HCT116 (cell line): ENCODE data around the gene PLCD3. TPM values are rescaled to one million over a fixed set of nuclear protein-coding genes. Genes with fewer than 3 reads are reported as not detected.

Experiments used
- ATAC-seq: fragments of 200-7000 bp; cut with Tn5 transposase; 2 replicates; pipeline ENCODE4 v1.9.1; 2020; ENCODE audit warnings: mild to moderate bottlenecking, moderate library complexity
- BruUV-seq: library from RNA; stranded (reverse); fragments of 400-500 nt; replicated peaks from 2 replicates; lab custom pipeline; 2021; lab: Mats Ljungman, UMichigan
- CTCF ChIA-PET: fragments of 300-600 bp; sonication (Branson Sonifier 250); formaldehyde crosslinking; loops from one replicate; lab custom pipeline; 2021; ENCODE audit warnings: antibody characterized with exemption; lab: Charles Lee
- POLR2A ChIA-PET: fragments of 300-600, 350-600 bp; sonication (Branson Sonifier 250); formaldehyde crosslinking; loops from one replicate; lab custom pipeline; 2021; ENCODE audit warnings: antibody characterized with exemption; lab: Charles Lee
- RAD21 ChIA-PET, 2 experiments: fragments of 300-600 bp; sonication (Branson Sonifier 250); formaldehyde crosslinking; loops; one replicate each; lab custom pipeline; 2023; ENCODE audit warnings: low total read pairs in 2 of 2; ENCODE audit not compliant: uncharacterized antibody in 2 of 2, unreplicated experiment in 2 of 2, low non-redundant PET in 1 of 2; lab: Charles Lee
- DNase-seq: peaks from one replicate; pipeline ENCODE4 v3.0.0-alpha.2; 2010; ENCODE audit warnings: low read depth, low spot score
- H2AFZ ChIP-seq: fragments of 200-600 bp; shearing (Covaris generic), sonication (generic); 2 replicates; pipeline ENCODE4 v1.6.1; 2017; ENCODE audit warnings: low read depth, mixed run types, mixed read lengths, antibody characterized with exemption, low read length; ENCODE audit not compliant: poor library complexity, severe bottlenecking
- H3K27ac ChIP-seq: 2 replicates; pipeline ENCODE4 v1.5.1; 2012; ENCODE audit warnings: low read depth, low read length
- H3K27me3 ChIP-seq: fragments of 200-600 bp; sonication (generic); 2 replicates; pipeline ENCODE4 v1.6.1; 2016; ENCODE audit warnings: mixed run types, low read length, mixed read lengths; ENCODE audit not compliant: insufficient read depth
- H3K36me3 ChIP-seq, 2 experiments: fragments of 200-500 bp in 1 of 2; fragments of 200-600 bp in 1 of 2; sonication (Bioruptor generic) in 1 of 2; sonication (generic) in 1 of 2; 2 replicates each; pipeline versions ENCODE4 v1.5.1 to v1.6.1; 2014 to 2016; ENCODE audit warnings: low read length in 2 of 2, inconsistent platforms in 1 of 2, mixed read lengths in 1 of 2, mixed run types in 1 of 2; ENCODE audit not compliant: insufficient read depth in 2 of 2, control insufficient read depth in 1 of 2
- H3K4me1 ChIP-seq, 2 experiments: fragments of 200-600 bp in 1 of 2; sonication (generic) in 1 of 2; 2 replicates each; pipeline versions ENCODE4 v1.5.1 to v1.6.1; 2012 to 2017; ENCODE audit warnings: low read length in 2 of 2, inconsistent platforms in 1 of 2, mild to moderate bottlenecking in 1 of 2, mixed read lengths in 1 of 2, mixed run types in 1 of 2, moderate library complexity in 1 of 2; ENCODE audit not compliant: insufficient read depth in 2 of 2, control insufficient read depth in 1 of 2
- H3K4me2 ChIP-seq: fragments of 200-600 bp; sonication (generic); 2 replicates; pipeline ENCODE4 v1.6.1; 2017; ENCODE audit warnings: mixed run types, low read length, mixed read lengths
- H3K4me3 ChIP-seq, 2 experiments: fragments of 200-600 bp in 1 of 2; sonication (generic) in 1 of 2; replicated peaks in 1 of 2; 2 replicates each; pipeline ENCODE4 v1.5.1; 2011 to 2016; ENCODE audit warnings: low read length in 2 of 2, control low read depth in 1 of 2, low read depth in 1 of 2, mild to moderate bottlenecking in 1 of 2, mixed read lengths in 1 of 2, mixed run types in 1 of 2
- H3K79me2 ChIP-seq: fragments of 200-600 bp; sonication (generic); 2 replicates; pipeline ENCODE4 v1.6.1; 2017; ENCODE audit warnings: mild to moderate bottlenecking, mixed run types, low read length, moderate library complexity, mixed read lengths; ENCODE audit not compliant: insufficient read depth
- H3K9ac ChIP-seq: fragments of 200-600 bp; sonication (generic); 2 replicates; pipeline ENCODE4 v1.6.1; 2016; ENCODE audit warnings: low read length, mixed read lengths
- H3K9me2 ChIP-seq: fragments of 200-600 bp; sonication (generic), shearing (Covaris generic); 2 replicates; pipeline ENCODE4 v1.6.1; 2017; ENCODE audit warnings: mixed run types, mild to moderate bottlenecking, moderate library complexity; ENCODE audit not compliant: insufficient read depth
- H3K9me3 ChIP-seq, 2 experiments: fragments of 200-500 bp in 1 of 2; fragments of 200-600 bp in 1 of 2; sonication (Bioruptor generic) in 1 of 2; sonication (generic) in 1 of 2; 2 replicates each; pipeline ENCODE4 v1.6.1; 2014 to 2017; ENCODE audit warnings: low read length in 2 of 2, mixed read lengths in 2 of 2, inconsistent platforms in 1 of 2, low read depth in 1 of 2, mild to moderate bottlenecking in 1 of 2, mixed run types in 1 of 2, moderate library complexity in 1 of 2; ENCODE audit not compliant: control insufficient read depth in 1 of 2, insufficient read depth in 1 of 2
- H4K20me1 ChIP-seq: fragments of 200-600 bp; sonication (generic), shearing (Covaris generic); 2 replicates; pipeline ENCODE4 v1.6.1; 2017; ENCODE audit warnings: mixed run types, mild to moderate bottlenecking, moderate library complexity; ENCODE audit not compliant: insufficient read depth
- ATF3 ChIP-seq: IDR thresholded peaks from 2 replicates; pipeline ENCODE4 v1.6.1; 2012
- CBX3 ChIP-seq: IDR thresholded peaks from 2 replicates; pipeline ENCODE4 v1.6.1; 2012; ENCODE audit warnings: low read depth
- CEBPB ChIP-seq: IDR thresholded peaks from 2 replicates; pipeline ENCODE4 v1.6.1; 2012; ENCODE audit warnings: low read depth
- EZH2 ChIP-seq: fragments of 200-600 bp; sonication (generic); IDR thresholded peaks from 2 replicates; pipeline ENCODE4 v1.6.1; 2017; ENCODE audit warnings: antibody characterized with exemption, mixed run types
- MAX ChIP-seq: IDR thresholded peaks from 2 replicates; pipeline ENCODE4 v1.6.1; 2012
- POLR2A ChIP-seq: IDR thresholded peaks from 2 replicates; pipeline ENCODE4 v1.7.0; 2011; ENCODE audit warnings: borderline replicate concordance; ENCODE audit not compliant: insufficient read depth, insufficient read length; ENCODE audit errors: extremely low read depth
- SP1 ChIP-seq: IDR thresholded peaks from 2 replicates; pipeline ENCODE4 v1.6.1; 2012; ENCODE audit warnings: low read depth
- TCF7L2 ChIP-seq: IDR thresholded peaks from 2 replicates; pipeline ENCODE4 v1.7.0; 2011; ENCODE audit warnings: borderline replicate concordance, inconsistent platforms; ENCODE audit not compliant: insufficient read depth, insufficient read length; ENCODE audit errors: extremely low read depth
- YY1 ChIP-seq: IDR thresholded peaks from 2 replicates; pipeline ENCODE4 v1.6.1; 2011; ENCODE audit warnings: low read length, low read depth, moderate library complexity, mild to moderate bottlenecking; ENCODE audit not compliant: insufficient replicate concordance; ENCODE audit errors: extremely low read depth
- ZBTB33 ChIP-seq: IDR thresholded peaks from 2 replicates; pipeline ENCODE4 v1.6.1; 2011; ENCODE audit warnings: mild to moderate bottlenecking, low read length, moderate library complexity; ENCODE audit not compliant: insufficient replicate concordance; ENCODE audit errors: extremely low read depth
- ZFX ChIP-seq: fragments of 450-650 bp; IDR thresholded peaks from 2 replicates; pipeline ENCODE4 v1.6.1; 2017
- ZNF274 ChIP-seq: fragments of 200-500 bp; sonication (Bioruptor generic); IDR thresholded peaks from 2 replicates; pipeline ENCODE4 v1.6.1; 2014; ENCODE audit warnings: mild to moderate bottlenecking, low read depth, low read length, inconsistent platforms
- intact Hi-C: fragments of 100-400 bp; cut with micrococcal nuclease; formaldehyde crosslinking; loops from 2 replicates; pipeline ENCODE4 v1.10.0; 2022
- total RNA-seq: library from RNA; stranded (reverse); gene quantifications from one replicate; pipeline ENCODE4 v1.2.1, GENCODE V29; 2021; ENCODE audit not compliant: unreplicated experiment

Gene PLCD3
- total RNA-seq, 1 experiment from 2014 or later, result 197 TPM

- H3K4me1 ChIP-seq, result peaks cover 64 to 70% of the 10 kb centered on the region in 2 experiments
- TF ChIP-seq CBX3 (no peak), TCF7L2 (no peak), SP1 (no peak), CEBPB (no peak)
- RAD21 ChIA-PET, result interaction anchor here (1.2 to 1.4 kb wide), 2 partner anchors 11 kb away, joined by 5 read pairs; partner anchors contain the start of gene HEXIM2 (in 2 of the 2)
- H3K9me2 ChIP-seq, result no peaks in the 10 kb centered on the region
- intact Hi-C loops, result loop anchor here (2.0 kb wide), 1 partner anchor 23 kb away; the partner anchor contains the start of gene HEXIM1
- no peaks in the 10 kb centered on the region for H3K79me2 ChIP-seq
- H3K36me3 ChIP-seq, result no peaks in the 10 kb centered on the region
- CTCF ChIA-PET, result interaction anchor here (1.2 to 4.4 kb wide), 3 partner anchors 9 to 26 kb away, joined by 5 to 36 read pairs (median 29); partner anchors contain the start of gene HEXIM1
- no peaks in the 10 kb centered on the region for H4K20me1 ChIP-seq
- POLR2A ChIA-PET, result interaction anchor here (0.7 to 7.0 kb wide), 7 partner anchors 10 to 23 kb away, joined by 4 to 176 read pairs (median 14); partner anchors contain the start of genes HEXIM1 and HEXIM2
- peak; percentile 15 for ATAC-seq
- no TSS peak for BruUV-seq
- H3K9ac ChIP-seq, result peak overlapping the region; percentile 81
- peak overlapping the region; percentile 98 for H3K4me2 ChIP-seq
- no peak overlapping the region for H2AFZ ChIP-seq
- no peaks in the 10 kb centered on the region for H3K9me3 ChIP-seq
- DNase-seq, result no peak
- peak overlapping the region; percentile 99 for H3K27ac ChIP-seq
- peak overlapping the region; percentile 28 to 60 for H3K4me3 ChIP-seq
- no peaks in the 10 kb centered on the region for H3K27me3 ChIP-seq
These were observed 39.9 kb upstream of the PLCD3 start for GRCh38 chr17:45172232-45172540.

GRCh38 chr17:45171338-45172231 lies 39.3 kb upstream of the PLCD3 start:
- Histone ChIP-seq H3K79me2 (no peaks in the 10 kb centered on the region), H3K9ac (peak overlapping the region; percentile 81), H3K4me2 (peak overlapping the region; percentile 98), H3K36me3 (no peaks in the 10 kb centered on the region), H3K9me2 (no peaks in the 10 kb centered on the region), H3K27me3 (no peaks in the 10 kb centered on the region), H3K4me3 (peak overlapping the region; percentile 28 to 60), H4K20me1 (no peaks in the 10 kb centered on the region), H3K27ac (peak overlapping the region; percentile 99), H3K9me3 (no peaks in the 10 kb centered on the region), H3K4me1 (peaks cover 62 to 68% of the 10 kb centered on the region in 2 experiments), H2AFZ (no peak overlapping the region)
- ChIA-PET RAD21 (interaction anchor here in 1 of 2 experiments (1.4 kb wide), 1 partner anchor 10 kb away, joined by 5 read pairs; the partner anchor contains the start of gene HEXIM2), POLR2A (interaction anchor here (1.6 to 7.0 kb wide), 5 partner anchors 10 to 22 kb away, joined by 5 to 176 read pairs (median 14); partner anchors contain the start of genes HEXIM1 and HEXIM2), CTCF (interaction anchor here (1.2 to 4.4 kb wide), 3 partner anchors 8 to 36 kb away, joined by 5 to 36 read pairs (median 9); partner anchors contain the start of gene ACBD4)
- no peak for DNase-seq
- intact Hi-C loops, result loop anchor here (2.0 kb wide), 1 partner anchor 23 kb away; the partner anchor contains the start of gene HEXIM1
- ATAC-seq, result peak; percentile 16
- TF ChIP-seq EZH2 (no peak), ZFX (0 out of 2 replicates have a peak, but pooled peaks have one; percentile 5), MAX (peak; percentile 45; the same call in 1 of the 2 replicates), TCF7L2 (no peak), ATF3 (no peak), ZBTB33 (no peak), ZNF274 (no peak), SP1 (peak; percentile 30; the same call in 1 of the 2 replicates), YY1 (no peak), CBX3 (no peak; the same call in 1 of the 2 replicates), POLR2A (no peak)
- no TSS peak for BruUV-seq
